Dermis blood vessel endothelial cell (primary cell): ENCODE results near the gene GEMIN4. TPM values are rescaled to one million over a fixed set of nuclear protein-coding genes. Genes with fewer than 3 reads are reported as not detected.
"Not testable (repeated sequence)": the region's sequence is repeated elsewhere in the genome, so short reads cannot be mapped to it uniquely, and the experiment has no call there.

Experiments
- DNase-seq: peaks from one replicate; pipeline ENCODE4 v3.0.0; 2010
- total RNA-seq: library from RNA; depleted of rRNA; stranded (reverse); fragments of >200 nt; gene quantifications from 2 replicates; pipeline ENCODE4 v1.2.3, GENCODE V29; 2014

The GEMIN4 gene
- total RNA-seq, 1 donor from 2014 or later, result 12.9 TPM

- peak; percentile 70 for DNase-seq
Observed at GRCh38 chr17:699345-699744, 52.7 kb downstream of the GEMIN4 start.

GRCh38 chr17:698096-698495 lies 54.0 kb downstream of the GEMIN4 start:
- DNase-seq, result not testable (repeated sequence)

- DNase-seq, result no peak
Observed at GRCh38 chr17:697682-698081, 54.4 kb downstream of the GEMIN4 start.

GRCh38 chr17:696369-696768 lies 55.7 kb downstream of the GEMIN4 start:
- DNase-seq, result no peak

Other genes starting within 250 kb of the GEMIN4 start
- 15.0 and 19.0 TPM in 2 replicates for gene VPS53, start 37.4 kb downstream of the GEMIN4 start, total RNA-seq
- 17.0 and 17.9 TPM in 2 replicates for gene TLCD3A, start 19.7 kb downstream of the GEMIN4 start, total RNA-seq
- gene GLOD4, start 30.0 kb upstream of the GEMIN4 start, total RNA-seq, result 61.8 and 165 TPM in 2 replicates
- gene MRM3, start 30.1 kb upstream of the GEMIN4 start, total RNA-seq, result 20.1 and 24.4 TPM in 2 replicates
- 123 and 138 TPM in 2 replicates for gene NXN, start 227.5 kb upstream of the GEMIN4 start, total RNA-seq
- 22.3 and 22.4 TPM in 2 replicates for gene TIMM22, start 244.9 kb upstream of the GEMIN4 start, total RNA-seq